Spleen (tissue), 11 donors: Measurements from ENCODE around the gene LIG3. TPM values are rescaled to one million over a fixed set of nuclear protein-coding genes. Genes with fewer than 3 reads are reported as not detected.

ENCODE experiments used
- DNase-seq: peaks from one replicate; pipeline ENCODE4 v3.0.0-alpha.2; 2020
- H3K27ac ChIP-seq, 8 donors: fragments of 200-600 bp; sonication (generic) in 7 of 8; 1 replicate in 4 of 8; 2 replicates in 4 of 8; pipeline versions ENCODE4 v1.5.0 to v1.8.0; 2016 to 2021; ENCODE audit warnings: inconsistent platforms in 4 of 8, mild to moderate bottlenecking in 4 of 8, moderate library complexity in 1 of 8
- H3K27me3 ChIP-seq, 7 donors: fragments of 200-600 bp; sonication (generic) in 6 of 7; replicated peaks in 1 of 7; 1 replicate in 4 of 7; 2 replicates in 3 of 7; pipeline versions ENCODE4 v1.5.0 to v1.8.0; 2016 to 2021; ENCODE audit warnings: inconsistent platforms in 3 of 7, mild to moderate bottlenecking in 1 of 7
- H3K36me3 ChIP-seq, 6 donors: fragments of 200-600 bp; sonication (generic) in 5 of 6; 1 replicate in 4 of 6; 2 replicates in 2 of 6; pipeline versions ENCODE4 v1.5.0 to v1.8.0; 2016 to 2021; ENCODE audit warnings: inconsistent platforms in 2 of 6
- H3K4me1 ChIP-seq, 6 donors: fragments of 200-600 bp; sonication (generic) in 5 of 6; 1 replicate in 3 of 6; 2 replicates in 3 of 6; pipeline versions ENCODE4 v1.5.0 to v1.8.0; 2016 to 2021; ENCODE audit warnings: inconsistent platforms in 3 of 6
- H3K4me3 ChIP-seq, 8 donors: fragments of 200-600 bp; sonication (generic) in 7 of 8; 1 replicate in 4 of 8; 2 replicates in 4 of 8; pipeline versions ENCODE4 v1.5.0 to v1.8.0; 2016 to 2021; ENCODE audit warnings: inconsistent platforms in 4 of 8, mild to moderate bottlenecking in 4 of 8, moderate library complexity in 2 of 8
- H3K9me3 ChIP-seq, 8 donors: fragments of 200-600 bp; sonication (generic) in 7 of 8; 1 replicate in 4 of 8; 2 replicates in 4 of 8; pipeline versions ENCODE4 v1.5.0 to v1.8.0; 2016 to 2021; ENCODE audit warnings: inconsistent platforms in 4 of 8
- CTCF ChIP-seq, 11 experiments: fragments of 200-600 bp in 7 of 11; fragments of 450-650 bp in 4 of 11; sonication (generic) in 4 of 11; IDR thresholded peaks in 8 of 11; conservative IDR thresholded peaks in 3 of 11; 1 replicate in 7 of 11; 2 replicates in 4 of 11; pipeline versions ENCODE4 v1.4.0 to v1.8.0; 2016 to 2021; ENCODE audit warnings: antibody characterized with exemption in 11 of 11, inconsistent platforms in 4 of 11, mild to moderate bottlenecking in 1 of 11
- POLR2A ChIP-seq, 3 donors: fragments of 450-650 bp; IDR thresholded peaks; one replicate each; pipeline ENCODE4 v1.5.1; 2017; ENCODE audit warnings: antibody characterized with exemption in 3 of 3, mild to moderate bottlenecking in 1 of 3
- POLR2AphosphoS5 ChIP-seq, 3 donors: sonication (generic); formaldehyde crosslinking; IDR thresholded peaks; one replicate each; pipeline ENCODE4 v1.5.1; 2017; ENCODE audit warnings: antibody characterized with exemption in 3 of 3
- WGBS, 5 donors: extraction: QIAGEN DNeasy Blood & Tissue Kit in 3 of 5; methylation state at CpG; one replicate each; pipeline versions ENCODE4 v1.1.5 to v1.1.7; 2013 to 2018; 5-methylcytosine and 5-hydroxymethylcytosine counted together
- intact Hi-C: fragments of 100-400 bp; cut with DNase I; formaldehyde crosslinking; loops from one replicate; pipeline ENCODE4 v1.15.0; 2023; ENCODE audit warnings: low total_unique reads
- polyA plus RNA-seq, 3 donors: library from polyadenylated mRNA; stranded (reverse); fragments of 200-250 nt; gene quantifications; one replicate each; pipeline ENCODE4 v1.2.1, GENCODE V29; 2013
- total RNA-seq, 7 donors: library from RNA; depleted of rRNA in 3 of 7; stranded (reverse); fragments of >200 nt in 3 of 7; fragmentation: NEBNext Ultra II Directional in 4 of 7; extraction: Animal tissue kit (Norgen Biotek cat#: 25700) in 4 of 7; gene quantifications; one replicate each; pipeline versions ENCODE4 v1.1.0 to v1.2.1, GENCODE V29; 2016 to 2021
- donor health status: healthy with polysubstance abuse.
- donor health status: DM: no; HTN: no; CAD: no; lungs with moderate emphysema.
- donor health status: DM: no; HTN: no; CAD: no.
- donor health status: Bipolar disorder and iron deficiency.
- donor health status: healthy.
- donor health status: DM: no; HTN: no; CAD: no.
- donor health status: DM: yes; HTN: yes; CAD: no.

The LIG3 gene
- total and polyA plus RNA-seq, 10 donors, result 4.5 to 63.1 (median 33.2) TPM

DNA sequence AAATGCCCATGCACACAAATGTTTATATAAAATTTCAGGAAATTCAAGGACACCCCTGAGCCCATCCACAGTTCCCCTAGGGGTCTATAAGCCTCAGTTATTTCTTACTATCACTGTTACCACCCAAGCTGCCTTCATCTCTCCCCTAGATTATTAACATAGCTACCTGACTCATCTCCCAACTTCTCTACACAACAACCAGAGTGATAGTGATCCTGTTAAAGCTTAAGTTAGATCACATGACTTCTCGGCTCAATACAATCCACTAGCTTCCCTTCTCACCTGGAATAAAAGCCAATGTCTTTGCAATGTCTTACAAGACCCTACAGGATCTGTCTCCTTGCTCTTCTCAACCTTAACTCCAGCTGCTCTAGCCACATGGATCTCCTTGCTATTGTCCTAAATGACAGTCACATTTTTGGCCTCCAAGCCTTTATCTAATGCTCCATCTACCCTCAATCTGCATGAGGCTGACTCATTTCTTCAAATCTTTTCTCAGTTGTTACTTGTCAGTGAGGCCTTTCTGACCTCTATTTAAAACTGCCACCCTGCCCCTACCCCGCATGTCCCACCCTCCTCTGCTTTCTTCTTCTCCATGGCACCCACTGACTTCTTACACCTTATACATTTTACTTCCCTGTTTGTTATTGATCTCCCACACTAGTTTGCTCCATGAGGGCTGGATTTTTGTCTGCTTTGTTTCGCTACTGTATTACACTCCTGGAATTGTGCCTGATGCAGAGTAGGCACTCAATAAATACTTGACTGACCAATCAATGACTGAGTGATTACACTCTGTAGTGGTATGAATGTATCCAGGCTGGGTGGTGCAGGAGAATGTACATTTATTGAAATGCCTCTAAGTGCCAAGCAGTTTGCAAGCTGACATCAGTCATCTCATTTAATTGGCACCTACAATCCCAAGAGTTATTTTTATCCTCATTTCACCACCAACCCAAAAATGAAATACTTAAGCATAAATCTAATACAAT is 5.2 kb upstream of the LIG3 start:
- Histone ChIP-seq H3K27me3 (no peaks in the 10 kb centered on the region), H3K36me3 (peaks cover 0 to under 1% (median 0%) of the 10 kb centered on the region in 6 donors), H3K9me3 (no peaks in the 10 kb centered on the region), H3K27ac (no peak overlapping the region), H3K4me1 (peaks cover 5 to 11% (median 10%) of the 10 kb centered on the region in 6 donors), H3K4me3 (no peak overlapping the region)
- intact Hi-C loops, result no loop called here
- WGBS, 5 donors, result 86 to 91% (median 86%) methylated on average over 3 of the region's 3 CpGs
- DNase-seq, result no peak
- TF ChIP-seq POLR2AphosphoS5 (IDR thresholded peaks at IDR 0.05), result no peak
- no peak for TF ChIP-seq POLR2A (IDR thresholded peaks at IDR 0.05)
- no peak for TF ChIP-seq CTCF (IDR thresholded peaks at IDR 0.05 in 8 of 11, conservative IDR thresholded peaks at IDR 0.05 in 3 of 11)

DNA sequence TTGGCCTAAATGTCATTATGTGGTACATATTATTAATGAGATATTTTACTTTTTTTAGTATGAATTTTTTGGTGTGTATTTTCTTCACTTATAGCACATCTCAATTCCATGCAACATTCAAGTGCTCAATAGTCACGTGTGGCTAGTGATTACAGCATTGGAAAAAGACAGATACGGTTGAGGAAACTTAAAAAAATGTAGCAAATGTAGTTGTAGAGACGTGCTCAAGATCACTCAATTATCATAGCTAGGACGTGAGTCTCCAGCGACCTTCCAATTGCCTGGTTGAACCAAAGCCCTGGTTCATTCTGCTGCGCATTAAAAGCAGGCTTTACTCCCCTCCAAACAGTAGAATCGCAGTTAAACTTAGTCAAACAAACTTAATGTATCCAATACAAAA is 1.2 kb upstream of the LIG3 start:
- peaks cover 12 to 47% (median 38%) of the 10 kb centered on the region in 6 donors for H3K4me1 ChIP-seq
- H3K27me3 ChIP-seq, result no peaks in the 10 kb centered on the region
- intact Hi-C loops, result no loop called here
- H3K27ac ChIP-seq, result no peak overlapping the region
- H3K4me3 ChIP-seq, result no peak overlapping the region
- 87 to 93% (median 92%) methylated on average over 7 of the region's 7 CpGs for WGBS, 5 donors
- TF ChIP-seq CTCF (IDR thresholded peaks at IDR 0.05 in 8 of 11, conservative IDR thresholded peaks at IDR 0.05 in 3 of 11) (no peak), POLR2AphosphoS5 (IDR thresholded peaks at IDR 0.05) (no peak), POLR2A (IDR thresholded peaks at IDR 0.05) (no peak)
- no peaks in the 10 kb centered on the region for H3K9me3 ChIP-seq
- no peak for DNase-seq
- peaks cover 0 to 12% (median 4%) of the 10 kb centered on the region in 6 donors for H3K36me3 ChIP-seq

DNA sequence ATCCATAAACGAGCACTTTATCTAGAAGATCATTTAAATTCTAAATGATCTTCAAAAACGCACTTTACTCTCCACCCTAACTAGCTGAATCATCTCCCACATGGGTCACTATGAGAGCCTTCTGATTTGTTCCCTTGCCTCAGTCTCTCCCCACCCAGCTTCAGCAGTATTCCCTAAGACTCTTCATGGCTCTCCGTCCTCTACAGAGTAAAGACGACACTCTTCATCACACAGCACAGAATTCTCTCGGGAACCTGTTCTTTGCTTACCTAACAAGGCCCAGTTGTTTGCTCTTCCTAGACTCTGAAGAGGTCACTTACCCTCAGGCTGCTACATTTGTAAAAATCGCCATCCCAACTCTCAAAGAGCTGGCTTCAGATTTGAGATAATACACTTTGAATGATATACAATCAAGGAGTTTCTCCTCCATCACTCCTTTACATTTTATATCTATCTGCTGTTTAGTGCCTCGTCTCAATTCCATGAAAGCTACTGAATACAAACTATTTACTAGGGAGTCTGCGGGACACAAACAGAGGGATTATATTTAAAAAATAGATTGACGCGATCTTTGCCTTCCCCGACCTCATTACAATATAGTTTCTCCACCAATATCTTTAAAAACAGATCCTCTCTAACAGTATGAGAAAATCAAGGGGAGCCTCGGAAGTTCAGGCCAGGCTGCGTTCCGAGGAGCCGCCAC is 511 bp upstream of the LIG3 start:
- DNase-seq, result no peak
- TF ChIP-seq POLR2AphosphoS5 (IDR thresholded peaks at IDR 0.05), result no peak
- peak in 1 of 3 donors; percentile 2 for TF ChIP-seq POLR2A (IDR thresholded peaks at IDR 0.05)
- no peak for TF ChIP-seq CTCF (IDR thresholded peaks at IDR 0.05 in 8 of 11, conservative IDR thresholded peaks at IDR 0.05 in 3 of 11)
- Histone ChIP-seq H3K9me3 (no peaks in the 10 kb centered on the region), H3K4me1 (peaks cover 12 to 53% (median 41%) of the 10 kb centered on the region in 6 donors), H3K27ac (peak overlapping the region; percentile 90 to 100 (median 99)), H3K36me3 (peaks cover 0 to 18% (median 4%) of the 10 kb centered on the region in 6 donors), H3K4me3 (peak overlapping the region; percentile 72 to 92 (median 87)), H3K27me3 (no peaks in the 10 kb centered on the region)
- 23 to 27% (median 26%) methylated on average over 15 of the region's 15 CpGs for WGBS, 5 donors
- intact Hi-C loops, result no loop called here
